ENCODE results near the gene SIAH3.

GRCh38 chr13:45787346-45787745 lies 64.2 kb downstream of the SIAH3 start:
- TF ChIP-seq CTCF (IDR thresholded peaks at IDR 0.05) (no peak), POLR2AphosphoS5 (IDR thresholded peaks at IDR 0.05) (no peak), POLR2A (IDR thresholded peaks at IDR 0.05) (no peak), EP300 (IDR thresholded peaks at IDR 0.05; ENCODE audit: low read depth) (no peak)

Data from transverse colon (tissue), 4 donors.